Fibroblast of lung (primary cell): ENCODE measurements around the gene SLC25A42. TPM values are rescaled to one million over a fixed set of nuclear protein-coding genes. Genes with fewer than 3 reads are reported as not detected.

Experiments
- DNase-seq, 2 donors: peaks; one replicate each; pipeline versions ENCODE4 v3.0.0 to v3.0.0-alpha.2; 2010; ENCODE audit warnings: low read depth in 2 of 2
- H2AFZ ChIP-seq: 2 replicates; pipeline ENCODE4 v1.5.1; 2012; ENCODE audit warnings: low read length, control low read depth, inconsistent platforms
- H3K27ac ChIP-seq: 2 replicates; pipeline ENCODE4 v1.5.1; 2011; ENCODE audit warnings: low read length, control low read depth; ENCODE audit not compliant: insufficient read depth
- H3K27me3 ChIP-seq: 2 replicates; pipeline ENCODE4 v1.5.1; 2011; ENCODE audit warnings: mild to moderate bottlenecking, low read length; ENCODE audit not compliant: control insufficient read depth, insufficient read depth
- H3K36me3 ChIP-seq: 2 replicates; pipeline ENCODE4 v1.5.1; 2011; ENCODE audit warnings: low read length; ENCODE audit not compliant: control insufficient read depth, insufficient read depth
- H3K4me1 ChIP-seq: 2 replicates; pipeline ENCODE4 v1.5.1; 2011; ENCODE audit warnings: low read length; ENCODE audit not compliant: control insufficient read depth, insufficient read depth; ENCODE audit errors: extremely low read depth
- H3K4me2 ChIP-seq: 2 replicates; pipeline ENCODE4 v1.5.1; 2011; ENCODE audit warnings: low read length, control low read depth; ENCODE audit not compliant: insufficient read depth; ENCODE audit errors: extremely low read depth
- H3K4me3 ChIP-seq, 4 experiments: fragments of 200-600 bp in 1 of 4; sonication (generic) in 1 of 4; replicated peaks in 1 of 4; 2 replicates each; pipeline ENCODE4 v1.5.1; 2011 to 2016; ENCODE audit warnings: low read length in 4 of 4, low read depth in 3 of 4, mild to moderate bottlenecking in 3 of 4, control low read depth in 2 of 4, inconsistent platforms in 1 of 4, mixed read lengths in 1 of 4; ENCODE audit not compliant: insufficient read depth in 1 of 4; ENCODE audit errors: control extremely low read depth in 1 of 4
- H3K79me2 ChIP-seq: 2 replicates; pipeline ENCODE4 v1.5.1; 2012; ENCODE audit warnings: mild to moderate bottlenecking, low read length, inconsistent platforms; ENCODE audit not compliant: control insufficient read depth, insufficient read depth
- H3K9ac ChIP-seq: 2 replicates; pipeline ENCODE4 v1.5.1; 2011; ENCODE audit warnings: mild to moderate bottlenecking, low read length, control low read depth; ENCODE audit not compliant: insufficient read depth
- H3K9me3 ChIP-seq: 2 replicates; pipeline ENCODE4 v1.5.1; 2012; ENCODE audit warnings: low read depth, low read length; ENCODE audit not compliant: control insufficient read depth, insufficient read depth
- H4K20me1 ChIP-seq: 2 replicates; pipeline ENCODE4 v1.5.1; 2011; ENCODE audit warnings: low read length; ENCODE audit not compliant: control insufficient read depth, insufficient read depth; ENCODE audit errors: extremely low read depth
- EZH2 ChIP-seq: IDR thresholded peaks from 2 replicates; pipeline ENCODE4 v1.5.1; 2012; ENCODE audit warnings: low read length, control low read depth, mild to moderate bottlenecking; ENCODE audit errors: missing control alignments
- polyA plus RNA-seq, 2 donors: library from polyadenylated mRNA; depleted of rRNA in 1 of 2; stranded (reverse) in 1 of 2; unstranded in 1 of 2; fragments of >200 nt; gene quantifications; 2 replicates each; pipeline ENCODE4 v1.2.1, GENCODE V29; 2011 to 2012; ENCODE audit warnings: missing spikeins in 1 of 2
- total RNA-seq: library from RNA; depleted of rRNA; stranded (reverse); fragments of >200 nt; gene quantifications from 2 replicates; pipeline ENCODE4 v1.2.1, GENCODE V29; 2014
- TF ChIP-seq, protein P1 (sequence below), 2 donors: IDR thresholded peaks in 1 of 2; conservative IDR thresholded peaks in 1 of 2; 1 replicate in 1 of 2; 2 replicates in 1 of 2; pipeline ENCODE4 v1.5.1; 2011 to 2012; ENCODE audit warnings: low read length in 2 of 2, control low read depth in 1 of 2, inconsistent platforms in 1 of 2, low read depth in 1 of 2, mild to moderate bottlenecking in 1 of 2

Gene SLC25A42
- total and polyA plus RNA-seq, 2 donors (not counting 1 experiment from before 2014, with no cell fraction given), result 3.6 to 7.1 TPM

GRCh38 chr19:19059837-19060611 is 3.8 kb upstream of the SLC25A42 start:
- Histone ChIP-seq H3K79me2 (no peaks in the 10 kb centered on the region), H3K4me3 (no peak overlapping the region), H3K27me3 (no peaks in the 10 kb centered on the region), H2AFZ (no peak overlapping the region), H3K27ac (no peak overlapping the region), H3K4me2 (no peak overlapping the region), H4K20me1 (no peaks in the 10 kb centered on the region), H3K9ac (no peak overlapping the region), H3K36me3 (peaks cover 15% of the 10 kb centered on the region), H3K4me1 (peaks cover 17% of the 10 kb centered on the region), H3K9me3 (no peaks in the 10 kb centered on the region)
- no peak for DNase-seq
- no peak for TF ChIP-seq EZH2
- TF ChIP-seq, protein P1, sequence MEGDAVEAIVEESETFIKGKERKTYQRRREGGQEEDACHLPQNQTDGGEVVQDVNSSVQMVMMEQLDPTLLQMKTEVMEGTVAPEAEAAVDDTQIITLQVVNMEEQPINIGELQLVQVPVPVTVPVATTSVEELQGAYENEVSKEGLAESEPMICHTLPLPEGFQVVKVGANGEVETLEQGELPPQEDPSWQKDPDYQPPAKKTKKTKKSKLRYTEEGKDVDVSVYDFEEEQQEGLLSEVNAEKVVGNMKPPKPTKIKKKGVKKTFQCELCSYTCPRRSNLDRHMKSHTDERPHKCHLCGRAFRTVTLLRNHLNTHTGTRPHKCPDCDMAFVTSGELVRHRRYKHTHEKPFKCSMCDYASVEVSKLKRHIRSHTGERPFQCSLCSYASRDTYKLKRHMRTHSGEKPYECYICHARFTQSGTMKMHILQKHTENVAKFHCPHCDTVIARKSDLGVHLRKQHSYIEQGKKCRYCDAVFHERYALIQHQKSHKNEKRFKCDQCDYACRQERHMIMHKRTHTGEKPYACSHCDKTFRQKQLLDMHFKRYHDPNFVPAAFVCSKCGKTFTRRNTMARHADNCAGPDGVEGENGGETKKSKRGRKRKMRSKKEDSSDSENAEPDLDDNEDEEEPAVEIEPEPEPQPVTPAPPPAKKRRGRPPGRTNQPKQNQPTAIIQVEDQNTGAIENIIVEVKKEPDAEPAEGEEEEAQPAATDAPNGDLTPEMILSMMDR (conservative IDR thresholded peaks at IDR 0.05 in 1 of 2, IDR thresholded peaks at IDR 0.05 in 1 of 2; ENCODE audit: low read depth in 1 of 2, low read length in 2 of 2), result no peak

DNA sequence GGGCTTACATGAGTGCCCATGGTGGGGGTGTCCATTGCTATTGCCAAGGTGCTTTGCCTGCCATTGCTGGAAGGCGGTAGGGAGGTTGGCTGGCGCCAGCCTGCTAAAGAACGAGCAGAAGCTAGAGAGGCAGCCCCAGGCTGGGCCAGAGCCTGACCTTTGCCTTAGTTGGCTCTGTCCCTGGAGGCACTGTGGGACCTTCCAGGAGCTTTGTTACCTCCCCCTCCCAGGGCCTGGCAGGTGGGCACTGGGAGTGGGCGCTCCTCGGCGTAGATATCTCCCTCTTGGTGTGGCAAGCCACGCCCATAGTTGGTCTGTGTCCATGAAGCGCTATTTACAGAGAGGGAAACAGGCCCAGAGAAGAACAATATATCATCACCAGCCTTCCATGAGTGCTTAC is 2.3 kb upstream of the SLC25A42 start:
- H3K4me1 ChIP-seq, result peaks cover 17% of the 10 kb centered on the region
- H3K27ac ChIP-seq, result no peak overlapping the region
- no peaks in the 10 kb centered on the region for H3K27me3 ChIP-seq
- H2AFZ ChIP-seq, result no peak overlapping the region
- no peak for TF ChIP-seq EZH2
- TF ChIP-seq, protein P1 (conservative IDR thresholded peaks at IDR 0.05 in 1 of 2, IDR thresholded peaks at IDR 0.05 in 1 of 2; ENCODE audit: low read depth in 1 of 2, low read length in 2 of 2), result no peak
- no peaks in the 10 kb centered on the region for H3K9me3 ChIP-seq
- H3K9ac ChIP-seq, result no peak overlapping the region
- no peak overlapping the region for H3K4me2 ChIP-seq
- DNase-seq, result no peak
- peaks cover 13% of the 10 kb centered on the region for H3K36me3 ChIP-seq
- no peaks in the 10 kb centered on the region for H4K20me1 ChIP-seq
- no peak overlapping the region for H3K4me3 ChIP-seq
- no peaks in the 10 kb centered on the region for H3K79me2 ChIP-seq

DNA sequence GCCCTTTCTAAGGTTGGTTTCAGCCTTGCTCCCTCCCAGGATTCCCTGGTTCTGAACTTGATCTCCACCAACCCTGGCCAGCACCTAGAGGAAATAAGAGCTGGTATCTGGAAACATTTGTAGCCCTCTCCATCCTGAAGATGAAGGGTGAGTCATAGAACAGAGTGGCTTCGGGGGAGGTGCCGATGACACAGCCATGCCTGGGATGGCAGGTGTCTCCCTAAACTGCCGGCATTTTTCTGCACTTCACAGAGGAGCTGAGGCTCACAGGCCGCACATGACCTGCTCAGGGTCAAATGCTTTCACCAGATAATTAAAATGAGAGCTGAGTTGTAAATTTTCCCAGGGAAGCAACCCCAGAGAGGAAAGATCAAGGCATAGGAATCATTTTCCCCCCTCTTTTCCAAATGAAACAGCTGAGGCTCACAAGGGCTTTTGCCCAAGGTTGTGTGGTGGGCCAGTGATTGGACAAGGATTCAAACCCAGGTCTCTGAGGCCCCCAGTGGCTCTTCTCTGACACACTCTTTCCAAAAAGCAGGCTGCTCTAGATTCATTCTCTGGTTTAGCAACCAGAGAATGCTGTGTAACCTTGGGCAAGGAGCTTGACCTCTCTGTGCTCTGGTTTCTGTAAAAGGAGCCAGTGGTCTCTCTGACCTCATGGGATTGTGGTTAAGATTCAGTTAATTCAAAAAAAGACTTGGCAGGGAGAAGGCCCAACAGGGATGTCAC is 1.2 kb upstream of the SLC25A42 start:
- Histone ChIP-seq H3K9ac (no peak overlapping the region), H3K4me2 (peak overlapping the region; percentile 99), H3K79me2 (no peaks in the 10 kb centered on the region), H3K27me3 (no peaks in the 10 kb centered on the region), H3K4me3 (peak overlapping the region; percentile 49 to 68 (median 52)), H3K27ac (peak overlapping the region; percentile 28), H3K36me3 (peaks cover 8% of the 10 kb centered on the region), H3K4me1 (peaks cover 17% of the 10 kb centered on the region), H2AFZ (peak overlapping the region; percentile 71), H4K20me1 (no peaks in the 10 kb centered on the region), H3K9me3 (no peaks in the 10 kb centered on the region)
- no peak for TF ChIP-seq EZH2
- TF ChIP-seq, protein P1 (conservative IDR thresholded peaks at IDR 0.05 in 1 of 2, IDR thresholded peaks at IDR 0.05 in 1 of 2; ENCODE audit: low read depth in 1 of 2, low read length in 2 of 2), result no peak
- peak; percentile 15 to 61 for DNase-seq
